ENCODE results near the gene TERT. TPM values are rescaled to one million over a fixed set of nuclear protein-coding genes. Genes with fewer than 3 reads are reported as not detected.
"Not testable (repeated sequence)": the region's sequence is repeated elsewhere in the genome, so short reads cannot be mapped to it uniquely, and the experiment has no call there.

Gene TERT
- total RNA-seq, 1 experiment from 2014 or later: 3.3 TPM

- H4K20me1 ChIP-seq (ENCODE audit: insufficient read depth, low read depth, low read length); H3K4me3 ChIP-seq (ENCODE audit: low read length); H3K4me2 ChIP-seq (ENCODE audit: low read depth, low read length, poor library complexity, severe bottlenecking); H2AFZ ChIP-seq (ENCODE audit: low read length); DNase-seq; H3K27ac ChIP-seq (ENCODE audit: low read length); H3K9me3 ChIP-seq (ENCODE audit: low read length); H3K9ac ChIP-seq (ENCODE audit: low read length); H3K27me3 ChIP-seq (ENCODE audit: low read length); H3K9me2 ChIP-seq (replicated peaks; ENCODE audit: insufficient read depth, low read length): not testable (repeated sequence)
- H3K4me1 ChIP-seq (ENCODE audit: low read length): peaks cover 31% of the 10 kb centered on the region
- H3K36me3 ChIP-seq (ENCODE audit: insufficient read depth, low read length): peaks cover 25% of the 10 kb centered on the region
- peaks cover 38% of the 10 kb centered on the region for H3K79me2 ChIP-seq (ENCODE audit: low read length)
These were observed 44.4 kb upstream of the TERT start for GRCh38 chr5:1339139-1339817.

GRCh38 chr5:1338506-1339070 lies 43.7 kb upstream of the TERT start:
- Histone ChIP-seq H3K36me3 (ENCODE audit: insufficient read depth, low read length) (peaks cover 25% of the 10 kb centered on the region), H3K27ac (ENCODE audit: low read length) (no peak overlapping the region), H3K9me2 (replicated peaks; ENCODE audit: insufficient read depth, low read length) (no peaks in the 10 kb centered on the region), H3K4me1 (ENCODE audit: low read length) (peaks cover 25% of the 10 kb centered on the region), H4K20me1 (ENCODE audit: insufficient read depth, low read depth, low read length) (peaks cover 8% of the 10 kb centered on the region; the same call in 1 of the 2 replicates), H3K9me3 (ENCODE audit: low read length) (no peaks in the 10 kb centered on the region), H3K9ac (ENCODE audit: low read length) (no peak overlapping the region), H3K79me2 (ENCODE audit: low read length) (peaks cover 31% of the 10 kb centered on the region), H2AFZ (ENCODE audit: low read length) (no peak overlapping the region), H3K4me3 (ENCODE audit: low read length) (no peak overlapping the region), H3K4me2 (ENCODE audit: low read depth, low read length, poor library complexity, severe bottlenecking) (no peak overlapping the region), H3K27me3 (ENCODE audit: low read length) (no peaks in the 10 kb centered on the region)
- DNase-seq: no peak

- Histone ChIP-seq H2AFZ (ENCODE audit: low read length) (no peak overlapping the region), H3K4me2 (ENCODE audit: low read depth, low read length, poor library complexity, severe bottlenecking) (no peak overlapping the region), H3K36me3 (ENCODE audit: insufficient read depth, low read length) (peaks cover 29% of the 10 kb centered on the region), H3K4me3 (ENCODE audit: low read length) (no peak overlapping the region), H3K4me1 (ENCODE audit: low read length) (peaks cover 21% of the 10 kb centered on the region), H3K9ac (ENCODE audit: low read length) (no peak overlapping the region), H4K20me1 (ENCODE audit: insufficient read depth, low read depth, low read length) (peaks cover 12% of the 10 kb centered on the region; the same call in 1 of the 2 replicates), H3K9me3 (ENCODE audit: low read length) (no peaks in the 10 kb centered on the region), H3K9me2 (replicated peaks; ENCODE audit: insufficient read depth, low read length) (no peaks in the 10 kb centered on the region), H3K27ac (ENCODE audit: low read length) (no peak overlapping the region), H3K79me2 (ENCODE audit: low read length) (peaks cover 27% of the 10 kb centered on the region), H3K27me3 (ENCODE audit: low read length) (no peaks in the 10 kb centered on the region)
- DNase-seq: no peak
These were observed 43.3 kb upstream of the TERT start for GRCh38 chr5:1338196-1338490.

- Histone ChIP-seq H3K4me3 (ENCODE audit: low read length) (no peak overlapping the region), H3K27ac (ENCODE audit: low read length) (no peak overlapping the region), H3K9me2 (replicated peaks; ENCODE audit: insufficient read depth, low read length) (no peaks in the 10 kb centered on the region), H3K9ac (ENCODE audit: low read length) (no peak overlapping the region), H3K4me2 (ENCODE audit: low read depth, low read length, poor library complexity, severe bottlenecking) (no peak overlapping the region), H3K9me3 (ENCODE audit: low read length) (no peaks in the 10 kb centered on the region), H3K4me1 (ENCODE audit: low read length) (peaks cover 16% of the 10 kb centered on the region), H3K36me3 (ENCODE audit: insufficient read depth, low read length) (peaks cover 27% of the 10 kb centered on the region), H4K20me1 (ENCODE audit: insufficient read depth, low read depth, low read length) (peaks cover 13% of the 10 kb centered on the region; the same call in 1 of the 2 replicates), H3K79me2 (ENCODE audit: low read length) (peaks cover 22% of the 10 kb centered on the region), H3K27me3 (ENCODE audit: low read length) (no peaks in the 10 kb centered on the region), H2AFZ (ENCODE audit: low read length) (no peak overlapping the region)
- DNase-seq: no peak
These were observed 42.8 kb upstream of the TERT start for GRCh38 chr5:1337489-1338195.

- Histone ChIP-seq H3K36me3 (ENCODE audit: insufficient read depth, low read length) (peaks cover 22% of the 10 kb centered on the region), H3K9me3 (ENCODE audit: low read length) (no peaks in the 10 kb centered on the region), H4K20me1 (ENCODE audit: insufficient read depth, low read depth, low read length) (peaks cover 13% of the 10 kb centered on the region; the same call in 1 of the 2 replicates), H2AFZ (ENCODE audit: low read length) (no peak overlapping the region), H3K4me3 (ENCODE audit: low read length) (no peak overlapping the region), H3K27ac (ENCODE audit: low read length) (no peak overlapping the region), H3K4me1 (ENCODE audit: low read length) (peaks cover 9% of the 10 kb centered on the region), H3K9ac (ENCODE audit: low read length) (no peak overlapping the region), H3K27me3 (ENCODE audit: low read length) (no peaks in the 10 kb centered on the region), H3K79me2 (ENCODE audit: low read length) (peaks cover 15% of the 10 kb centered on the region), H3K4me2 (ENCODE audit: low read depth, low read length, poor library complexity, severe bottlenecking) (no peak overlapping the region), H3K9me2 (replicated peaks; ENCODE audit: insufficient read depth, low read length) (no peaks in the 10 kb centered on the region)
- no peak for DNase-seq
These were observed 42.1 kb upstream of the TERT start for GRCh38 chr5:1336749-1337488.

GRCh38 chr5:1336106-1336561 lies 41.3 kb upstream of the TERT start:
- no peak for DNase-seq
- no peaks in the 10 kb centered on the region for H3K9me3 ChIP-seq (ENCODE audit: low read length)
- peaks cover under 1% of the 10 kb centered on the region for H3K4me1 ChIP-seq (ENCODE audit: low read length)
- no peak overlapping the region for H2AFZ ChIP-seq (ENCODE audit: low read length)
- no peaks in the 10 kb centered on the region for H3K27me3 ChIP-seq (ENCODE audit: low read length)
- peaks cover 7% of the 10 kb centered on the region; the same call in 1 of the 2 replicates for H3K79me2 ChIP-seq (ENCODE audit: low read length)
- no peak overlapping the region for H3K4me3 ChIP-seq (ENCODE audit: low read length)
- no peak overlapping the region for H3K9ac ChIP-seq (ENCODE audit: low read length)
- no peak overlapping the region for H3K4me2 ChIP-seq (ENCODE audit: low read depth, low read length, poor library complexity, severe bottlenecking)
- H3K36me3 ChIP-seq (ENCODE audit: insufficient read depth, low read length): peaks cover 14% of the 10 kb centered on the region
- H3K9me2 ChIP-seq (replicated peaks; ENCODE audit: insufficient read depth, low read length): no peaks in the 10 kb centered on the region
- H4K20me1 ChIP-seq (ENCODE audit: insufficient read depth, low read depth, low read length): peaks cover 13% of the 10 kb centered on the region; the same call in 1 of the 2 replicates
- H3K27ac ChIP-seq (ENCODE audit: low read length): no peak overlapping the region

GRCh38 chr5:1335540-1336095 lies 40.8 kb upstream of the TERT start:
- H3K4me2 ChIP-seq (ENCODE audit: low read depth, low read length, poor library complexity, severe bottlenecking): no peak overlapping the region
- H3K4me3 ChIP-seq (ENCODE audit: low read length): no peak overlapping the region
- H3K79me2 ChIP-seq (ENCODE audit: low read length): peaks cover 6% of the 10 kb centered on the region; the same call in 1 of the 2 replicates
- H3K9me2 ChIP-seq (replicated peaks; ENCODE audit: insufficient read depth, low read length): no peaks in the 10 kb centered on the region
- no peaks in the 10 kb centered on the region for H3K27me3 ChIP-seq (ENCODE audit: low read length)
- H2AFZ ChIP-seq (ENCODE audit: low read length): no peak overlapping the region
- no peaks in the 10 kb centered on the region for H3K4me1 ChIP-seq (ENCODE audit: low read length)
- H4K20me1 ChIP-seq (ENCODE audit: insufficient read depth, low read depth, low read length): peaks cover 13% of the 10 kb centered on the region; the same call in 1 of the 2 replicates
- H3K27ac ChIP-seq (ENCODE audit: low read length): no peak overlapping the region
- no peak for DNase-seq
- no peaks in the 10 kb centered on the region for H3K9me3 ChIP-seq (ENCODE audit: low read length)
- H3K36me3 ChIP-seq (ENCODE audit: insufficient read depth, low read length): peaks cover 11% of the 10 kb centered on the region
- no peak overlapping the region for H3K9ac ChIP-seq (ENCODE audit: low read length)

Data from Karpas-422 (cell line).